HG03066 (cell line): ENCODE data around the gene DEFB129.
A peak's percentile ranks its signal among the peaks of the same experiment; 100 is the strongest.
"Not testable (repeated sequence)": the region's sequence is repeated elsewhere in the genome, so short reads cannot be mapped to it uniquely, and the experiment has no call there.

Experiments
- ATAC-seq: cut with Tn5 transposase; IDR thresholded peaks from one replicate; pipeline ENCODE4 v1.9.1; 2021; ENCODE audit warnings: low read depth; ENCODE audit not compliant: unreplicated experiment

Gene DEFB129

GRCh38 chr20:251354-251753, 24.3 kb downstream of the DEFB129 start:
- no peak for ATAC-seq

- ATAC-seq, result no peak
These were observed 25.7 kb downstream of the DEFB129 start for GRCh38 chr20:252801-253200.

- not testable (repeated sequence) for ATAC-seq
These were observed 26.4 kb downstream of the DEFB129 start for GRCh38 chr20:253447-253846.

GRCh38 chr20:257419-257818, 30.4 kb downstream of the DEFB129 start, which contains the start of gene DEFB132:
DEFB132 (plus strand) TSS chr20:257724; CDS start chr20:257779, 55 bp downstream.
- no peak for ATAC-seq

GRCh38 chr20:258269-258858, 31.3 kb downstream of the DEFB129 start:
- no peak for ATAC-seq

- ATAC-seq, result no peak
These were observed 31.9 kb downstream of the DEFB129 start for GRCh38 chr20:258963-259362.

- ATAC-seq, result no peak
These were observed 32.9 kb downstream of the DEFB129 start for GRCh38 chr20:259981-260380.

- ATAC-seq, result no peak
These were observed 36.6 kb downstream of the DEFB129 start for GRCh38 chr20:263701-264100.

- peak; percentile 90 for ATAC-seq
These were observed 39.8 kb downstream of the DEFB129 start for GRCh38 chr20:266596-267562.

GRCh38 chr20:270517-270916, 43.5 kb downstream of the DEFB129 start:
- ATAC-seq, result no peak

GRCh38 chr20:271069-271468, 44.0 kb downstream of the DEFB129 start:
- no peak for ATAC-seq

- ATAC-seq, result no peak
These were observed 44.5 kb downstream of the DEFB129 start for GRCh38 chr20:271528-271927.

GRCh38 chr20:272718-273117, 45.7 kb downstream of the DEFB129 start:
- no peak for ATAC-seq

GRCh38 chr20:273884-274283, 46.8 kb downstream of the DEFB129 start:
- ATAC-seq, result no peak

- ATAC-seq, result no peak
These were observed 48.7 kb downstream of the DEFB129 start for GRCh38 chr20:275791-276190.

- ATAC-seq, result no peak
These were observed 49.8 kb downstream of the DEFB129 start for GRCh38 chr20:276620-277495.

GRCh38 chr20:277496-277781, 50.4 kb downstream of the DEFB129 start:
- ATAC-seq, result no peak

- no peak for ATAC-seq
These were observed 51.1 kb downstream of the DEFB129 start for GRCh38 chr20:278181-278580.

- no peak for ATAC-seq
These were observed 51.8 kb downstream of the DEFB129 start for GRCh38 chr20:278607-279571.
